Dermis microvascular lymphatic vessel endothelial cell (primary cell): ENCODE data around the gene PAK6. TPM values are rescaled to one million over a fixed set of nuclear protein-coding genes. Genes with fewer than 3 reads are reported as not detected.

Experiments used
- DNase-seq, 2 donors: peaks; one replicate each; pipeline versions ENCODE4 v3.0.0 to v3.0.0-alpha.2; 2010; ENCODE audit warnings: low read depth in 2 of 2
- total RNA-seq: library from RNA; depleted of rRNA; stranded (reverse); fragments of >200 nt; gene quantifications from 2 replicates; pipeline ENCODE4 v1.2.1, GENCODE V29; 2014

Gene PAK6
- total RNA-seq, 1 donor from 2014 or later, result not detected

- DNase-seq, result no peak
These were observed 70.5 kb downstream of the PAK6 start for GRCh38 chr15:40309344-40309862.

DNA sequence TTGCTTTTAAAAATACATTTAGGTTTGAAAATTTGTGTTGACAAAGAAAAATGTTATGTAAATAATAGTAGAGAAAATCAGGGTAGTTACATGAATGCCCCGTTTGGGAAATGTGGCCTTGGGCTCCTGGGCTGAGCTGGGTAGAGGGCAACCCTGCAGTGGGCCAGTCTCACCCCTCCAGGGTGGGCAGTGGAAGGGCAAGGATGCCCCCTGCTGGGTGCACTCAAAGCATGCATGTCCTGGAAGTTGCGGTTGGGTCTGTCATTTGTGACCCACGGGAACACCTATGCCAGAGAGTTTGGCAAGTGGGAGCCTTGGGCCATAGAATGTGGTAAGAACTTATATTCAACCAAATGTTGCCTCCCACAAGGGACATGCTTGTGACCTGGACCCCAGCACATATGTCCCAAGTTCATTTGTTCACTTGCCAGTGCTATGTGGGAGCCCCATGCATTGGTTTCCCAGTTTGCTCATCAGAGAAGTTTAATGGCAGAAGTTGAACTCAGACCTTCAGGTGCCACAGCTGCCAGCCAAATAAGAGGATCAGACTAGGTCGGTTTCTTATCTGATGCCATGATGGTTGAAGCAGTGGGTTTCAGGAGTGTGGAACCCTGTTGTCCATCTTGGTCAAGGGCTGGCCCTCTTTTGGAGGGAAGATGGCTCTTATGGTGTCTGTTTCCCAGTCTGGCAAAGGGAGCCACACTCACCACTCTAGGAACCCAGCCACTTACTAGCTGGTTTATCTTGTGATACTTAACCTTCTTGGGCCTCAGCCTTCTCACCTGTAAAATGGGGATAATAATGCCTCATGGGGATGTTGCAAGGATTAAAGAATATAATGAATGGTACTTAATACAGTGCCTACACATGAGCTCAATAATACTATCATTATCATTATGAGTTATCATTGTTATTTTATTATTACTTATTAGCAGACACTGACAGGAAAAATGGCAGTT lies 71.4 kb downstream of the PAK6 start:
- peak; percentile 30 to 59 for DNase-seq

GRCh38 chr15:40310993-40311392 lies 72.1 kb downstream of the PAK6 start:
- no peak for DNase-seq

GRCh38 chr15:40312370-40313158 lies 73.7 kb downstream of the PAK6 start:
- no peak for DNase-seq

DNA sequence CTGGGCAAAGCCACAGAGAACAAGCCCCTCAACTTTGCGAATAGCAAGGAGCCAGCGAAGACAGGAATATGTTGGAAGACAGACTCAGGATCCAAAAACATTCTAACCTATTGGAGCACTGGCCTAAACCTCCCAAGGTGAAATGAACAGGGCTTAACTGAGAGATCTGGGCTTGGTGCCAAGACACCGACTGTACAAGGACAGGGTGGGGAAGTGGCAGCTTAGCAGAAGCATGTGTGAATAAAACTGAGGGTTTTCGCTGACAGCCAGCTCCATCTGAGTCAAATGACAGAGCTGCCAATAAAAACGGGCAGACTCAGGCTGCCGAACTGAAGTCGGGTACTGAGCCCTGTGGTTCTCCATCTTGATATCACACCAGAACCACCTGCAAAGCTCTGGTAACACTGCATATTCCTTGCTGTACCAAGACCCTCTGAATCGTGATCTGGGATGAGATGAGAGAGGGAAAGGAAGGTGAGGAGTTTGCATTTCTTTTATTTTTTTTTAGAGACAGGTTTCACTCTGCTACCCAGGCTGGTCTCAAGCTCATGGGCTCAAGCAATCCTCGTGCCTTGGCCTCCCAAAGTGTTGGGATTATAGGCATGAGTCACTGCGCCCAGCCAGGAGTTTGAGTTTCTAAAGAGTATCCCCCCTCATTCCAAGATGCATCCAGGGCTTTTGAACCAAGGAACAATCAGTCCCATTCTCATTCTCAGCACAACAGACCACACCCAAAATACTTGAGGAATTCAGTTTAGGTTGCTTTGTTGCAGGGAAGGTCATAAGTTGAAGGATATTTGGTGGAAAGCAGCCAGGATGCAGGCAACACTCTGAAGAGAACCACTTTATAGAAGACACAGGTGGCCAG lies 74.9 kb downstream of the PAK6 start:
- DNase-seq, result peak in 1 of 2 donors; percentile 67

- DNase-seq, result peak in 1 of 2 donors; percentile 57
These were observed 75.9 kb downstream of the PAK6 start for GRCh38 chr15:40314723-40315276.

DNA sequence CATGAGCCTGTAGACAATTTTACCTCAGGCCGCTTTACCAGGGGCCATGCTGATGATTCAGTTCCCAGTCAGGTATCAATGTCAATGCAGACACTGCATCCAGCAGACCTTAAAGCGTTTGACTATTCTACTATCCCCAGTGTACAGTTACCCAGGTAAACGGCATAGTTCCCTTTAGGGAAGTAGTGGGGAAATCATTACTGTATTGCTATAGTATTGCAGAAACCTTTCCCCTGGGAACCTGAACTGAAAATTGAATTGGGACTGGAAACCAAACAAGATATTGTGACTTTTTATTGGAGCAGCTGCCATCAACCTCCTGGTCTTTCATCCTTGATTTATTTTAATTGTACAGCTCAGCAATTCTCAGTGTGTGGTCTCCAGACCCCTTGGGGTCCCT lies 78.1 kb downstream of the PAK6 start:
- DNase-seq, result no peak

GRCh38 chr15:40317580-40317979 lies 78.7 kb downstream of the PAK6 start:
- no peak for DNase-seq

DNA sequence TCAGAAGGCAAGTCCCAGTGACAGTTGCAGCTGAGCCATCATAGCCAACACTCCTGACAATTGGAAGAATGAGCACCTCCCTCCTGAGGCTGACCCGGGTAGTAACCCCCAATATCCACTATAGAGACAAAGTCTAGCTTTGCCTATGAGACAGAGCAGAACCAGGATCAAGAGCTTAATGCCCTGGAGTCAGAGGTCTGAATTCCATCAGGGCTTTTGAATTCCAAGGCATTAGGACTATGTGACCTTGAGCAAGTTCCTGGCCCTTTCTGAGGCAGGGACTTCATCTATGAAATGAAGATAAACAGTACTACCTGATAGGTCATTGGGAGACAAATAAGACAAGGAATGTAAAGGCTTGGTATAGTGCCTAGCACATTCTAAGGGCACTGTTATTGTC lies 81.5 kb downstream of the PAK6 start:
- no peak for DNase-seq

- DNase-seq, result peak; percentile 37 to 72
These were observed 82.1 kb downstream of the PAK6 start for GRCh38 chr15:40320931-40321371.

DNA sequence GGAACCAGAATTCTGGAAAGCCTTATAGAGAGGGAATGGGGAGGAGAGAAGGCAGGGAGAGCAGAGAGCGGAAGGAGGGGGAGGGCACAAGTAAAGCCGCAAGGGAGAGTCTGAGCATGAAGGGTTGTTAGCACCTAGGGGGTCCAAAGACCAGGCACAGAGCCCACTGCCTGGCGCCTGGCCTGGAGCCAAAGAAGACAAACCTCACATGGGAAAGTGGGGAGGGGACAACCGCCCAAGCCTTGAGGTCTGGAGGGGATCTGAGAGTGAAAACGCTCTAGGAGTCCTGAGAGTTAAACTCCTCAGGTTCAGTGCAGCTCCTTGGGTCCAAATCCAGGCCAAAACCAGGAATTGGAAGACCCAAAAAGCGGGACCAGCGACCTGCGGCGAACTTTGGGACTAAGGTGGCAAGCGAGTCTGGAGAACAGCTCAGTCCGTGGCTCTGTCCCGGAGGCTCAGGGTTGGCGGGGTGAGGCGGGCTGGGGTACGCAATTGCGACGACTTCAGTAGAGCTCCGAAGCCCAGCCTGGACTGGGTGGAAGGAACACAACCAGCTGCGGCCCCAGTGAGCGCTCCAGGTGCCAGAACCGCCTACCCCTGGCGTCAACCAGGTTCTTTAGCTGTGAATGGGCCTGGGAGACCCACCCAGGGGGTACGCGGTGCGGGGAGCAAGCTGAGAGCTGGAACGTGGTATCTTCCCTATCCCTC lies 83.8 kb downstream of the PAK6 start:
- no peak for DNase-seq

- DNase-seq, result peak; percentile 89 to 97
These were observed 84.5 kb downstream of the PAK6 start, which contains the start of gene INAFM2 for GRCh38 chr15:40323239-40323952. TSS of gene INAFM2 (plus strand) at chr15:40323692. CDS start at chr15:40324056, 364 bp downstream.

DNA sequence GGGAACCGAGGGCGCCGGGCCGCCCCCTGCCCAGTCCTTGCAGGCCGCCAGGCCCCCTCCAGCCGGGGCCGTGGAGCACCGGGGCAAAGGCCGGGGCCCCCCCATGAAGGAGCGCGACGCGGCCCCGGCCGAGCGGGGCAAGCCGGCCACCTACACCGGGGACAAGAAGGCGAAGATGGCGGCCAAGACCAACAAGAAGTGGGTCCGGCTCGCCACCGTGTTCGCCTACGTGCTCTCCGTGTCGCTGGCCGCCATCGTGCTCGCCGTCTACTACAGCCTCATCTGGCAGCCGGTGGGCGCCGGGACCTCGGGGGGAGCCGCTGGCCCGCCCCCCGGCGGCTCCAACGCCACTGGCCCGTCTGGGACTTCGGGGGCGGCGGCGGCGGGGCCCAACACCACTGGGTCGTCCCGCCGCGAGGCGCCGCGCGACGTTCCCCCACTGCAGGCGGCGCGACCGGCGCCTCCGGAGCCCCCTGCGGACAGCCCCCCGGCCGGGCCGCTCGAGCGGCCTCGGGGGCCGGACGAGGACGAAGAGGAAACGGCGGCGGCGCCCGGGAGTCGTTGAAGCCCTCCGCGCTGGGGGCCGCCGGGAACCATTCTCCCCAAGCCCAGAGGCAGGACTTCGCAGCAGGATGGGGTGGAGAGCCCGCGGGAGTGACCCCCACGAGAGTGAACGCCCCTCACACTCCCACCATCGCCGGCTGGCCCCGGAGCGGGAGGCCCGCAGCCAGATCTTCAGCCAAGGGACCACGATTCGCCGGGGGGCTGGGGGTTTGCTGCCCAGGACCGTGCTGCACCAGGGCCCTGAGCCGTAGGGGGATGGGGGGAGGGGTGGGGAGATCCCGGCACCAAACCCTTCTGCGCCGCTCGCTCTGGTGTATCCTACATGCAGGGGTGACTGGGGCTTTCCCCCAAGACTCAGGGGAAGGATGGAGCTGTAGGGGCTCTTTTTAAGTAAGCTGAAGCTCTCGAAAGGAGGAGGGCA lies 85.4 kb downstream of the PAK6 start:
- peak in 1 of 2 donors; percentile 44 for DNase-seq

GRCh38 chr15:40325188-40325587 lies 86.3 kb downstream of the PAK6 start:
- peak in 1 of 2 donors; percentile 54 for DNase-seq

- DNase-seq, result no peak
These were observed 86.8 kb downstream of the PAK6 start for GRCh38 chr15:40325700-40326099.
